ENCODE measurements around the gene KLRD1.
"Not testable (repeated sequence)": the region's sequence is repeated elsewhere in the genome, so short reads cannot be mapped to it uniquely, and the experiment has no call there.

KLRD1 gene

GRCh38 chr12:10369557-10370415 is 62.1 kb downstream of the KLRD1 start:
- no peak for DNase-seq

- not testable (repeated sequence) for DNase-seq
These were observed 64.3 kb downstream of the KLRD1 start for GRCh38 chr12:10371893-10372535.

- no peak for DNase-seq
These were observed 64.9 kb downstream of the KLRD1 start for GRCh38 chr12:10372559-10372958.

GRCh38 chr12:10374624-10375018 is 67.0 kb downstream of the KLRD1 start:
- DNase-seq: no peak

- DNase-seq: not testable (repeated sequence)
These were observed 71.1 kb downstream of the KLRD1 start for GRCh38 chr12:10378737-10379136.

Data from left hindlimb (tissue), 1 donor.